Astrocyte (in vitro differentiated cells and primary cell): ENCODE measurements around the gene RTN4.

Source experiments
- EZH2 ChIP-seq: IDR thresholded peaks from 2 replicates; pipeline ENCODE4 v1.6.1; 2012; ENCODE audit warnings: mild to moderate bottlenecking, low read length, inconsistent platforms; ENCODE audit not compliant: insufficient read depth
- TF ChIP-seq, protein P1 (sequence below): IDR thresholded peaks from 2 replicates; pipeline ENCODE4 v1.5.1; 2011; ENCODE audit warnings: low read depth, mild to moderate bottlenecking, inconsistent platforms, low read length, moderate library complexity; ENCODE audit not compliant: insufficient read depth

- TF ChIP-seq, protein P1, sequence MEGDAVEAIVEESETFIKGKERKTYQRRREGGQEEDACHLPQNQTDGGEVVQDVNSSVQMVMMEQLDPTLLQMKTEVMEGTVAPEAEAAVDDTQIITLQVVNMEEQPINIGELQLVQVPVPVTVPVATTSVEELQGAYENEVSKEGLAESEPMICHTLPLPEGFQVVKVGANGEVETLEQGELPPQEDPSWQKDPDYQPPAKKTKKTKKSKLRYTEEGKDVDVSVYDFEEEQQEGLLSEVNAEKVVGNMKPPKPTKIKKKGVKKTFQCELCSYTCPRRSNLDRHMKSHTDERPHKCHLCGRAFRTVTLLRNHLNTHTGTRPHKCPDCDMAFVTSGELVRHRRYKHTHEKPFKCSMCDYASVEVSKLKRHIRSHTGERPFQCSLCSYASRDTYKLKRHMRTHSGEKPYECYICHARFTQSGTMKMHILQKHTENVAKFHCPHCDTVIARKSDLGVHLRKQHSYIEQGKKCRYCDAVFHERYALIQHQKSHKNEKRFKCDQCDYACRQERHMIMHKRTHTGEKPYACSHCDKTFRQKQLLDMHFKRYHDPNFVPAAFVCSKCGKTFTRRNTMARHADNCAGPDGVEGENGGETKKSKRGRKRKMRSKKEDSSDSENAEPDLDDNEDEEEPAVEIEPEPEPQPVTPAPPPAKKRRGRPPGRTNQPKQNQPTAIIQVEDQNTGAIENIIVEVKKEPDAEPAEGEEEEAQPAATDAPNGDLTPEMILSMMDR = no peak
- no peak for TF ChIP-seq EZH2
Observed at GRCh38 chr2:54957321-54957999, 92.8 kb downstream of the RTN4 start.
